GM10266 (cell line): ENCODE measurements around the gene NBAS.

ENCODE experiments used
- DNase-seq: peaks from one replicate; pipeline ENCODE4 v3.0.0; 2012; ENCODE audit errors: extremely low spot score
- CTCF ChIP-seq: IDR thresholded peaks from 2 replicates; pipeline ENCODE4 v1.5.1; 2012; ENCODE audit warnings: mild to moderate bottlenecking, low read depth; ENCODE audit not compliant: control insufficient read depth, insufficient read depth; ENCODE audit errors: missing control alignments

Gene NBAS

GRCh38 chr2:15372019-15372418 is 189.1 kb downstream of the NBAS start:
- no peak for TF ChIP-seq CTCF
- no peak for DNase-seq

- no peak for TF ChIP-seq CTCF
- DNase-seq, result no peak
Observed at GRCh38 chr2:15369129-15369528, 192.0 kb downstream of the NBAS start.

GRCh38 chr2:15367715-15368114 is 193.4 kb downstream of the NBAS start:
- no peak for DNase-seq
- no peak for TF ChIP-seq CTCF

GRCh38 chr2:15367205-15367604 is 193.9 kb downstream of the NBAS start:
- no peak for TF ChIP-seq CTCF
- DNase-seq, result no peak

- TF ChIP-seq CTCF, result no peak
- no peak for DNase-seq
Observed at GRCh38 chr2:15365411-15365810, 195.7 kb downstream of the NBAS start.

- DNase-seq, result no peak
Observed at GRCh38 chr2:15364561-15364960, 196.6 kb downstream of the NBAS start.

GRCh38 chr2:15363734-15364133 is 197.4 kb downstream of the NBAS start:
- TF ChIP-seq CTCF, result no peak
- no peak for DNase-seq

More at GRCh38 chr2:15364561-15364960, 196.6 kb downstream of the NBAS start:
- no peak for TF ChIP-seq CTCF
